ENCODE data around the gene USH2A.

GRCh38 chr1:215889871-215890270 lies 533.4 kb downstream of the USH2A start:
- TF ChIP-seq CTCF (IDR thresholded peaks at IDR 0.05) (no peak), POLR2A (IDR thresholded peaks at IDR 0.05) (no peak)
